Activated CD4-positive, alpha-beta T cell treated with anti-CD3 and anti-CD28 coated beads for 36 hours (primary cell): Measurements from ENCODE around the gene PCDHA11. TPM values are rescaled to one million over a fixed set of nuclear protein-coding genes. Genes with fewer than 3 reads are reported as not detected.

Source experiments
- ATAC-seq: fragments of 200-7000 bp; cut with Tn5 transposase; one replicate; pipeline ENCODE4 v1.10.0; 2021; ENCODE audit warnings: mild to moderate bottlenecking, moderate library complexity
- CTCF ChIA-PET: fragments of 350-600 bp; sonication (Branson Sonifier 250); formaldehyde crosslinking; loops from one replicate; lab custom pipeline; 2021; ENCODE audit warnings: antibody characterized with exemption; lab: Charles Lee
- POLR2A ChIA-PET: fragments of 350-600 bp; sonication (Branson Sonifier 250); formaldehyde crosslinking; loops from one replicate; lab custom pipeline; 2021; ENCODE audit warnings: antibody characterized with exemption, inconsistent platforms; lab: Charles Lee
- DNase-seq: peaks from one replicate; pipeline ENCODE4 v3.0.0-alpha.2; 2020
- H3K27ac Mint-ChIP-seq: one replicate; pipeline ENCODE4 v1.8.0; 2021; ENCODE audit warnings: mixed read lengths
- H3K27me3 Mint-ChIP-seq: one replicate; pipeline ENCODE4 v1.8.0; 2021; ENCODE audit warnings: mixed read lengths
- H3K36me3 Mint-ChIP-seq: one replicate; pipeline ENCODE4 v1.8.0; 2021; ENCODE audit warnings: low read depth, mixed read lengths
- H3K4me1 Mint-ChIP-seq: one replicate; pipeline ENCODE4 v1.8.0; 2021; ENCODE audit warnings: mixed read lengths
- H3K4me3 Mint-ChIP-seq: one replicate; pipeline ENCODE4 v1.8.0; 2021; ENCODE audit warnings: mild to moderate bottlenecking, moderate library complexity, mixed read lengths
- H3K9me3 Mint-ChIP-seq: one replicate; pipeline ENCODE4 v1.8.0; 2021; ENCODE audit warnings: low read depth, mixed read lengths
- intact Hi-C, 2 experiments: fragments of 100-400 bp; cut with DNase I in 1 of 2; cut with micrococcal nuclease in 1 of 2; formaldehyde crosslinking; loops; one replicate each; pipeline versions ENCODE4 v1.14.2 to v1.15.1; 2022 to 2024; cut with DNase I, micrococcal nuclease
- total RNA-seq, 2 experiments: library from RNA; stranded (reverse); gene quantifications; one replicate each; pipeline ENCODE4 v1.2.3, GENCODE V29; 2021

Gene PCDHA11
- total RNA-seq, 2 experiments from 2014 or later = not detected

GRCh38 chr5:140881889-140882590, 13.3 kb downstream of the PCDHA11 start, which contains the start of gene PCDHA13:
PCDHA13 (plus strand) TSS chr5:140882124; CDS start chr5:140882269, 145 bp downstream.
- intact Hi-C loops = loop anchor here (1.0 to 10.0 kb wide), 4 partner anchors 35 to 159 kb away; partner anchors contain the start of genes PCDHA7 (in 1 of the 2) and PCDHA9 (in 1 of the 2)
- ChIA-PET POLR2A (no interaction called here), CTCF (interaction anchor here (1.0 kb wide), 1 partner anchor 10 kb away, joined by 3 read pairs; no protein-coding TSS in a partner anchor)
- Mint-ChIP-seq H3K27me3 (peaks cover 32% of the 10 kb centered on the region), H3K4me3 (no peak within 1 kb of the TSS), H3K27ac (no peak within 1 kb of the TSS), H3K36me3 (peaks cover 3% of the 10 kb centered on the region), H3K4me1 (no peaks in the 10 kb centered on the region), H3K9me3 (peaks cover 19% of the 10 kb centered on the region)
- DNase-seq = no peak
- ATAC-seq = no peak

- Mint-ChIP-seq H3K4me3 (no peak overlapping the region), H3K9me3 (peaks cover 19% of the 10 kb centered on the region)
- POLR2A ChIA-PET = no interaction called here
Observed at GRCh38 chr5:140882591-140882899, 13.8 kb downstream of the PCDHA11 start.

GRCh38 chr5:140883373-140883772, 14.6 kb downstream of the PCDHA11 start:
- no peak for DNase-seq
- H3K27me3 Mint-ChIP-seq = peaks cover 34% of the 10 kb centered on the region
- no peaks in the 10 kb centered on the region for H3K4me1 Mint-ChIP-seq
- H3K9me3 Mint-ChIP-seq = peaks cover 19% of the 10 kb centered on the region
- ChIA-PET CTCF (interaction anchor here (1.0 kb wide), 1 partner anchor 9 kb away, joined by 3 read pairs; no protein-coding TSS in a partner anchor), POLR2A (no interaction called here)
- intact Hi-C loops = loop anchor here (5.0 to 10.0 kb wide), 2 partner anchors 36 to 49 kb away; partner anchors contain the start of genes PCDHA7 (in 1 of the 2) and PCDHA9 (in 1 of the 2)
- peaks cover 3% of the 10 kb centered on the region for H3K36me3 Mint-ChIP-seq
- ATAC-seq = no peak
- H3K4me3 Mint-ChIP-seq = no peak overlapping the region
- H3K27ac Mint-ChIP-seq = no peak overlapping the region

More at GRCh38 chr5:140882591-140882899, 13.8 kb downstream of the PCDHA11 start:
- Mint-ChIP-seq H3K36me3 (peaks cover 3% of the 10 kb centered on the region), H3K4me1 (no peaks in the 10 kb centered on the region), H3K27ac (no peak overlapping the region), H3K27me3 (peaks cover 34% of the 10 kb centered on the region)
- ATAC-seq (no peak), DNase-seq (no peak)
- CTCF ChIA-PET = interaction anchor here (1.0 kb wide), 1 partner anchor 10 kb away, joined by 3 read pairs; no protein-coding TSS in a partner anchor
- intact Hi-C loops = loop anchor here (1.0 to 10.0 kb wide), 3 partner anchors 35 to 159 kb away; partner anchors contain the start of genes PCDHA7 (in 1 of the 2) and PCDHA9 (in 1 of the 2)

GRCh38 chr5:140883927-140884697, 15.4 kb downstream of the PCDHA11 start:
- Mint-ChIP-seq H3K27ac (no peak overlapping the region), H3K4me3 (no peak overlapping the region), H3K4me1 (no peaks in the 10 kb centered on the region), H3K27me3 (peaks cover 31% of the 10 kb centered on the region), H3K36me3 (peaks cover 3% of the 10 kb centered on the region), H3K9me3 (peaks cover 17% of the 10 kb centered on the region)
- ATAC-seq = no peak
- intact Hi-C loops = loop anchor here (5.0 to 10.0 kb wide), 2 partner anchors 37 to 49 kb away; partner anchors contain the start of genes PCDHA7 (in 1 of the 2) and PCDHA9 (in 1 of the 2)
- ChIA-PET CTCF (interaction anchor here (0.6 kb wide), 1 partner anchor 48 kb away, joined by 4 read pairs; no protein-coding TSS in a partner anchor), POLR2A (no interaction called here)
- no peak for DNase-seq

GRCh38 chr5:140916325-140916724, 47.6 kb downstream of the PCDHA11 start:
- Mint-ChIP-seq H3K4me1 (no peaks in the 10 kb centered on the region), H3K36me3 (no peaks in the 10 kb centered on the region), H3K27ac (no peak overlapping the region), H3K4me3 (no peak overlapping the region), H3K9me3 (peaks cover 5% of the 10 kb centered on the region), H3K27me3 (peaks cover 8% of the 10 kb centered on the region)
- no peak for ATAC-seq
- DNase-seq = no peak
- intact Hi-C loops = no loop called here
- ChIA-PET POLR2A (no interaction called here), CTCF (interaction anchor here (0.8 kb wide), 1 partner anchor 179 kb away, joined by 3 read pairs; no protein-coding TSS in a partner anchor)

Other genes with a start within 250 kb of the PCDHA11 start
- under 1 TPM; 0.26 to 0.43 TPM for gene CD14, start 235.8 kb upstream of the PCDHA11 start, total RNA-seq
- 10 to 100 TPM; 36.5 to 36.6 TPM for gene TMCO6, start 229.5 kb upstream of the PCDHA11 start, total RNA-seq
- 10 to 100 TPM; 48.5 to 62.0 TPM for gene NDUFA2, start 221.3 kb upstream of the PCDHA11 start, total RNA-seq
- 100 to 1,000 TPM in 1 of 2 experiments, 10 to 100 TPM in 1; 97.1 to 187 TPM for gene IK, start 221.1 kb upstream of the PCDHA11 start, total RNA-seq
- 10 to 100 TPM; 25.9 to 31.7 TPM for gene WDR55, start 204.1 kb upstream of the PCDHA11 start, total RNA-seq
- 1 to 10 TPM; 2.1 to 3.0 TPM for gene DND1, start 195.4 kb upstream of the PCDHA11 start, total RNA-seq
- 10 to 100 TPM; 83.3 to 91.0 TPM for gene HARS1, start 177.6 kb upstream of the PCDHA11 start, total RNA-seq
- gene HARS2, start 177.5 kb upstream of the PCDHA11 start, total RNA-seq = 10 to 100 TPM; 20.9 to 28.1 TPM
- gene ZMAT2, start 168.5 kb upstream of the PCDHA11 start, total RNA-seq = 10 to 100 TPM; 49.9 to 55.3 TPM
- gene PCDHA1, start 82.8 kb upstream of the PCDHA11 start, total RNA-seq = not detected
- gene PCDHA2, start 74.1 kb upstream of the PCDHA11 start, total RNA-seq = not detected
- gene PCDHA3, start 67.9 kb upstream of the PCDHA11 start, total RNA-seq = not detected
- gene PCDHA4, start 61.9 kb upstream of the PCDHA11 start, total RNA-seq = not detected
- gene PCDHA5, start 47.3 kb upstream of the PCDHA11 start, total RNA-seq = not detected
- not detected for gene PCDHA6, start 41.0 kb upstream of the PCDHA11 start, total RNA-seq
- not detected for gene PCDHA7, start 34.7 kb upstream of the PCDHA11 start, total RNA-seq
- gene PCDHA8, start 27.8 kb upstream of the PCDHA11 start, total RNA-seq = not detected
- not detected for gene PCDHA9, start 20.6 kb upstream of the PCDHA11 start, total RNA-seq
- not detected for gene PCDHA10, start 13.1 kb upstream of the PCDHA11 start, total RNA-seq
- gene PCDHA12, start 6.4 kb downstream of the PCDHA11 start, total RNA-seq = not detected
- not detected for gene PCDHA13, start 13.2 kb downstream of the PCDHA11 start, total RNA-seq
- not detected for gene PCDHAC1, start 57.3 kb downstream of the PCDHA11 start, total RNA-seq
- gene PCDHAC2, start 97.5 kb downstream of the PCDHA11 start, total RNA-seq = not detected
- not detected for gene PCDHB1, start 182.4 kb downstream of the PCDHA11 start, total RNA-seq
- gene PCDHB2, start 225.7 kb downstream of the PCDHA11 start, total RNA-seq = not detected
- not detected for gene PCDHB3, start 231.5 kb downstream of the PCDHA11 start, total RNA-seq